SK-N-SH treated with all-trans-retinoic acid at 6 μM for 48 hours (cell line): ENCODE data around the gene POU4F1.

Experiments used
- ESRRG ChIP-seq: fragments of 250-450 bp; sonication (Bioruptor Pico); IDR thresholded peaks from 2 replicates; pipeline ENCODE4 v1.6.1; 2021; ENCODE audit warnings: mild to moderate bottlenecking
- RARB ChIP-seq: fragments of 250-450 bp; sonication (Bioruptor Pico); IDR thresholded peaks from 2 replicates; pipeline ENCODE4 v1.8.0; 2021; ENCODE audit warnings: mild to moderate bottlenecking, moderate library complexity
- SNAI2 ChIP-seq: fragments of 250-450 bp; sonication (Bioruptor Pico); IDR thresholded peaks from 2 replicates; pipeline ENCODE4 v1.5.0; 2020; ENCODE audit warnings: mild to moderate bottlenecking, moderate library complexity
- TOX ChIP-seq: fragments of 250-450 bp; sonication (Bioruptor Pico); IDR thresholded peaks from 2 replicates; pipeline ENCODE4 v1.8.0; 2021; ENCODE audit warnings: mild to moderate bottlenecking, moderate library complexity, borderline replicate concordance
- ZFP3 ChIP-seq: fragments of 250-450 bp; sonication (Bioruptor Pico); IDR thresholded peaks from 2 replicates; pipeline ENCODE4 v1.5.0; 2020; ENCODE audit warnings: mild to moderate bottlenecking, moderate library complexity
- ZFP30 ChIP-seq: fragments of 450-650 bp; formaldehyde crosslinking; IDR thresholded peaks from 2 replicates; pipeline ENCODE4 v1.5.0; 2022; ENCODE audit warnings: mild to moderate bottlenecking, moderate library complexity
- ZNF8 ChIP-seq: fragments of 450-650 bp; formaldehyde crosslinking; IDR thresholded peaks from 2 replicates; pipeline ENCODE4 v1.5.0; 2020; ENCODE audit warnings: mild to moderate bottlenecking, moderate library complexity
- TF ChIP-seq, protein P1 (sequence below): fragments of 250-450 bp; sonication (Bioruptor Pico); IDR thresholded peaks from 2 replicates; pipeline ENCODE4 v1.5.0; 2020; ENCODE audit warnings: mild to moderate bottlenecking, moderate library complexity

DNA sequence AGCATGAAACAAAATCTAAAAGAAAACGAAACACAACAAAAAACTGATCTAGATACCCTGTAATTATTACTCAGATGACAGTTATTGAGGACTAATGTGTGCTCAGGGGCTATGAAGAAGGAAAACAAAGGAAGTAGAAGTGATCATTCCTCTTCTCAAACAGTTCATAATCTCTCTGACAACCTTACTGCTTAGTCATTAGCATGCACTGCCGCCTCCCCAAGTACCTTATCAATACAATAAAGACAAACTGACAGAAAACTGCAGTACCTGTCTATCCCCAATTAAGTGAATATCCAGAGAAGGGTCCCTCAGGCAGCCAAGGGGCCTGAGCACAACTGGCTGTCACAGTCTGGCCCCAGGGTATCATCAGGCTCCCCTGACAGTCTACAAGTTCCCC lies 22.0 kb upstream of the POU4F1 start:
- TF ChIP-seq TOX: no peak
- no peak for TF ChIP-seq ESRRG (CRISPR knock-in tag)
- no peak for TF ChIP-seq ZNF8 (CRISPR knock-in tag)
- no peak for TF ChIP-seq ZFP3 (CRISPR knock-in tag)
- no peak for TF ChIP-seq SNAI2 (CRISPR knock-in tag)
- no peak for TF ChIP-seq ZFP30 (CRISPR knock-in tag)
- TF ChIP-seq, protein P1, sequence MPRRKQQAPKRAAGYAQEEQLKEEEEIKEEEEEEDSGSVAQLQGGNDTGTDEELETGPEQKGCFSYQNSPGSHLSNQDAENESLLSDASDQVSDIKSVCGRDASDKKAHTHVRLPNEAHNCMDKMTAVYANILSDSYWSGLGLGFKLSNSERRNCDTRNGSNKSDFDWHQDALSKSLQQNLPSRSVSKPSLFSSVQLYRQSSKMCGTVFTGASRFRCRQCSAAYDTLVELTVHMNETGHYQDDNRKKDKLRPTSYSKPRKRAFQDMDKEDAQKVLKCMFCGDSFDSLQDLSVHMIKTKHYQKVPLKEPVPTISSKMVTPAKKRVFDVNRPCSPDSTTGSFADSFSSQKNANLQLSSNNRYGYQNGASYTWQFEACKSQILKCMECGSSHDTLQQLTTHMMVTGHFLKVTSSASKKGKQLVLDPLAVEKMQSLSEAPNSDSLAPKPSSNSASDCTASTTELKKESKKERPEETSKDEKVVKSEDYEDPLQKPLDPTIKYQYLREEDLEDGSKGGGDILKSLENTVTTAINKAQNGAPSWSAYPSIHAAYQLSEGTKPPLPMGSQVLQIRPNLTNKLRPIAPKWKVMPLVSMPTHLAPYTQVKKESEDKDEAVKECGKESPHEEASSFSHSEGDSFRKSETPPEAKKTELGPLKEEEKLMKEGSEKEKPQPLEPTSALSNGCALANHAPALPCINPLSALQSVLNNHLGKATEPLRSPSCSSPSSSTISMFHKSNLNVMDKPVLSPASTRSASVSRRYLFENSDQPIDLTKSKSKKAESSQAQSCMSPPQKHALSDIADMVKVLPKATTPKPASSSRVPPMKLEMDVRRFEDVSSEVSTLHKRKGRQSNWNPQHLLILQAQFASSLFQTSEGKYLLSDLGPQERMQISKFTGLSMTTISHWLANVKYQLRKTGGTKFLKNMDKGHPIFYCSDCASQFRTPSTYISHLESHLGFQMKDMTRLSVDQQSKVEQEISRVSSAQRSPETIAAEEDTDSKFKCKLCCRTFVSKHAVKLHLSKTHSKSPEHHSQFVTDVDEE (CRISPR knock-in tag): no peak
- TF ChIP-seq RARB (CRISPR knock-in tag): no peak
